ENCODE results near the gene NOL7.

The NOL7 gene

DNA sequence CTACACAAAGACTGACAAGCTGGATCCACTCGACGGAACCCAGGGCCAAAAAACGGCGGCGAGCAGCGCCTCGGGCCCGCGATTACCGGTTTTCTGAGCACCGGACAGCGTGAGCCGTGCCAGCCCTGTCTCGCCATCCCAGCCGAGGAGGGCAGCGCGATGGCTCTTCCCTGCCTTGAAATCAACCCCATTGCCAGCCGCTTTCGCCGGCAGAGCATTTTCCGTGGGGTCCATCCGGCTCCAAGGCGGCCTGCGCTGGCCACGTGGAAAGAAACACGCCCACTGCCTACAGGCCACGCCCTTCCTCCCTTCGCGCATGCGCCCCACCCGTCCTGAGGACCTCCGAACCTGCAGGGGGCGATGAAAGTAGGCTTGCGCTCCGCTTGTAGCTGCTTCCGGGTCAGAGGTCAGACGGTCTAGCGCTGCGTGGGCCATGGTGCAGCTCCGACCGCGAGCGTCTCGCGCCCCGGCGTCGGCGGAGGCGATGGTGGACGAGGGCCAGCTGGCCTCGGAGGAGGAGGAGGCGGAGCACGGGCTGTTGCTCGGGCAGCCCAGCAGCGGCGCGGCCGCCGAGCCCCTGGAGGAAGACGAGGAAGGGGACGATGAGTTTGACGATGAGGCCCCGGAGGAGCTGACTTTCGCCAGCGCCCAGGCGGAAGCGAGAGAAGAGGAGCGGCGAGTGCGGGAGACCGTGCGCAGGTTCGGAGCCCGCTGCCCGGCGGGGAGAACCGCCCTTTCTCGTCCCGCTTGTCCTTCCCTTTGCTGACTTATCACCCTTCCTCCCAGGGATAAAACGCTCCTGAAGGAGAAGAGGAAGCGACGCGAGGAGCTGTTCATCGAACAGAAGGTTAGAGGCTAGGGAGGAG is at the start of gene NOL7:
Gene NOL7, plus strand, starts transcription at position 410 of the 866 bp plus-strand sequence. Its CDS starts 24 bp downstream, at position 434.
- DNase-seq: peak; percentile 97

DNA sequence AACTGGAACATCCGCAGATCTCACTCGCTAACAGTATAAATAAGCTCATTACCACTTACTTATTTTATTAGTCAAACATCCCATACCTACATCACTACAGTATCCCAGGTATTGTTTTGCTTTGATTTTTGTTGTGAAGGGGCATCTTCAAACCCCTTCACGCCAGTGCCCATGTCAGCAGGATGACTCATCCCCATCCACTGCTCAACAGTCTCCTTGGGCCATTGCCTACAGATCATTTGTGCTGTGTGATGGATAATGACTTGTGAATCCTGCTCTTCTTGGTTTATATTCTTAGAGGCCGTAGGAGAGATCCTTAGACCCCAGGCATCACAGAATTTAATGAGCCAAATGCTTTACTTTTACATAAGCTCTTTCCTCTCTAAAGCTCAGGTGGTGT is 49.2 kb upstream of the NOL7 start:
- DNase-seq: no peak

GRCh38 chr6:13566500-13566899 is 48.6 kb upstream of the NOL7 start:
- no peak for DNase-seq

- DNase-seq: no peak
Measured at GRCh38 chr6:13568970-13569369, 46.2 kb upstream of the NOL7 start.

GRCh38 chr6:13572240-13572639 is 42.9 kb upstream of the NOL7 start:
- DNase-seq: no peak

- no peak for DNase-seq
Measured at GRCh38 chr6:13572951-13573654, 42.0 kb upstream of the NOL7 start.

DNA sequence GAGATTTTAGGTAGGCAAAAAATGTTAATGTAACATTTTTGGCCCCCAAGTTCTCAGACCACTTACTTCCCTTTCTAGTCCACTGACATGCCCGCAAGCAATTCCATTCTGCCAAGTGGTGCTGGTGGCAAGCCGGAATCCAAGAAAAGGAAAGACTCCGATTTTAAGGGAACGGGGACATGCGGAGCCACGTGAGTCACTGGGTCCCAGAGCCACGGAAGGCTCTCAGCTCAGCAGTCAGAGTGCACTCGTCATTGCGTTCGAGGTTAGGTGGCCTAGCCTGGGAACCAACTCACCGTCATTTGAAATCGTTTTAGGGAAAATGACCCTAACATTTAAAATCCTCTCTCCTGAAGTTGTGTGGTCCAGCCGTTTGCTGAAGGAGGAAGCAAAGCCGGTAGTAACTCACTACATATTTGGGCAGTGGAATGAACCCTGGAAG is 41.4 kb upstream of the NOL7 start:
- peak; percentile 26 for DNase-seq

DNA sequence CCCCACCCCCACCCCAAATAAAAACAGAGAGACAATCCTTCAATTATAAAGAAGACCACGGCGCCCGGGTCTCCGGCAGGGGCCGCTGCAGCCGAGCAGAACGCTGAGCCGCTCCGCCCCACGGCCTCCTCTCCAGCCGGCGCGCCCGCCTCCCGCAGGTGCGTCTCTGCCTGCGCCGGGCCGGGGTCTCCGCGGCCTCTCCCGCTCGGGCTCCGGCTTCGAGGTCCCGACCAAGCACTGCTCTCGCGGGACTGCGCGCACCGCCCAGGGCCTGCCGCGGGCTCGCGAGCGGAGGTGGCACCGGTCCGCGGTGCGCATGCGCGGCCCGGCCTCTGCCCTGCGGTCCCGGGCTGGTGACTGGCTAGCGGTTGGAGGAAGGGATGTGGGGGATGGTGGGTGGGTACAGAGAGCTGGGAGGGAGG is 41.0 kb upstream of the NOL7 start:
- peak; percentile 96 for DNase-seq

GRCh38 chr6:13574571-13575376 is 40.4 kb upstream of the NOL7 start, which contains the start of gene SIRT5:
TSS of gene SIRT5 (plus strand) at chr6:13574601. CDS start at chr6:13584111, 9,510 bp downstream.
- peak; percentile 77 for DNase-seq

GRCh38 chr6:13575377-13575775 is 39.8 kb upstream of the NOL7 start:
- no peak for DNase-seq

DNA sequence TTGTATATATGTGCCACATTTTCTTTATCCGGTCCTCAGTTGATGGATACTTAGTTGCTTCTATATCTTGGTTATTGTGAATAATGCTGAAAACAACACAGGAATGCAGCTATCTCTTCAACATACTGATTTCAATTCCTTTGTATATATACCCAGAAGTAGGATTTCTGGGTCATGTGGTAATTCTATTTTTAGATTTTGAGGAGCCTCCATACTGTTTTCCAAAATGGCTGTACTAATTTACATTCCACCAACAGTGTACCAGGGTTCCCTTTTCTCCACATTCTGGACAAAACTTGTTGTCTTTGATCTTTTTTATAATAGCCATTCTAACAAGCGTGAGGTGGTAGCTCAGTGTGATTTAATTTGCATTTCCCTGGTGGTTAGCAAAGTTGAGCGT is 39.1 kb upstream of the NOL7 start:
- no peak for DNase-seq

DNA sequence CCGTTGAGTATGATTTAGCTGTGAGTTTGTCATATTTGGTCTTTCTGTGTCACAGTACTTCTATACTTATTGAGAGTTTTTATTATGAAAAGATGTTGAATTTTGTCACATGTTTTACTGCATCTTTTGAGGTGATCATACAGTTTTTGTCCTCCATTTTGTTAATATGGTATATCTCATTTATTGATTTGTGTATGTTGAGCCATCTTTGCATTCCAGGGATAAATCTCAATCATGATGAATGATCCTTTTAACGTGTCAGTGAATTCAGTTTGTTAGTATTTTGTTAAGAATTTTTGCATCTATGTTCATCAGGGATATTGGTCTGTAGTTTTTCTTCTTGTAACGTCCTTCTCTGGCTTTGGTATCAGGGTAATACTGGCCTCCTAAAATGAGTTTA is 37.2 kb upstream of the NOL7 start:
- no peak for DNase-seq

- no peak for DNase-seq
Measured at GRCh38 chr6:13579911-13580310, 35.2 kb upstream of the NOL7 start.

- DNase-seq: no peak
Measured at GRCh38 chr6:13581700-13582229, 33.4 kb upstream of the NOL7 start.

DNA sequence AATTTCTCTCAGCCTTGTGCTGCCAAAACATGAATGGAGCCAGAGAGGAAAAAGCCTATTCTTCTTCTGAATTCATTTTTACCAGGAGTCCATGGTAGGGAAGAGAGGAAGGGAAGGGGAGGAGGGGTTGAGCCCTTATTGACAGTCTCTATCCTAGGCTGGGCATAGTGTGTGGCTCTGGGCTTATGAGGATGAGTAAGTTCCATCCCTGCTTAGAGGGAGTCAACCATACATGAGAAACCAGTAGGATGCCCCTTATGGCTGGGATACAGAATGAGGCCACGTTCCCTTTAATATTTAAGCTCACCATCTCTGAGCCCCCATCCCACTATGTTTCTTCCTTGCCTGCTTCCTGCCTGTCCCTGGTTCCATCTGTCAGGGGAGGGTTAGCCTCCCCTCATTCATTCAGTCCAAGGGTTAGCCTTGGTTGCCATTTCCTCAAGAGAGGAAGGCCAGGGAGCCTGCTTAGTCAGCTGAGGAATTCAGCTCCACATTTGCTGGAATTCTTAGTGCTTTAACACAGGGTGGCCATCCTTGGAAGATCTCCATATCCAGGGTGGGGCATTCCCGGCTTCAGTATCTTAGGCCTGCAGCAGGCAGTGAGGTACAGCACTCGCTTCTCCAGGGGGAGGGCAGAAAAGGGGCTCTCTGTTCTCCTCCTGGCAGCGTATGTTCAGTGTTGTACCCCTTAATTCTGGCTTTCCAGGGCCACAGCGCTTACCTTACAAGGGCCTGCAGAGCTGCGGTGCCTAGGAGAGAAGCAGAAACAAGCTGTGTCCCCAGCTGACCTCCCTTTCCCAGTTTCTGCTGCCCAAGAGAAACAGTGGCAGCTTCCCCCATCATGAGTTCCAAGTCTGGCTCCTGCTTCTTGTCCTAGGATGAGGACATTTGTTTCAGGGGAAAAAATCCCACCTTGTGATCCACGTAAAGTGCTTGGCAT is 28.3 kb upstream of the NOL7 start:
- DNase-seq: no peak

- no peak for DNase-seq
Measured at GRCh38 chr6:13589801-13590200, 25.3 kb upstream of the NOL7 start.

GRCh38 chr6:13590574-13591153 is 24.5 kb upstream of the NOL7 start:
- DNase-seq: no peak

DNA sequence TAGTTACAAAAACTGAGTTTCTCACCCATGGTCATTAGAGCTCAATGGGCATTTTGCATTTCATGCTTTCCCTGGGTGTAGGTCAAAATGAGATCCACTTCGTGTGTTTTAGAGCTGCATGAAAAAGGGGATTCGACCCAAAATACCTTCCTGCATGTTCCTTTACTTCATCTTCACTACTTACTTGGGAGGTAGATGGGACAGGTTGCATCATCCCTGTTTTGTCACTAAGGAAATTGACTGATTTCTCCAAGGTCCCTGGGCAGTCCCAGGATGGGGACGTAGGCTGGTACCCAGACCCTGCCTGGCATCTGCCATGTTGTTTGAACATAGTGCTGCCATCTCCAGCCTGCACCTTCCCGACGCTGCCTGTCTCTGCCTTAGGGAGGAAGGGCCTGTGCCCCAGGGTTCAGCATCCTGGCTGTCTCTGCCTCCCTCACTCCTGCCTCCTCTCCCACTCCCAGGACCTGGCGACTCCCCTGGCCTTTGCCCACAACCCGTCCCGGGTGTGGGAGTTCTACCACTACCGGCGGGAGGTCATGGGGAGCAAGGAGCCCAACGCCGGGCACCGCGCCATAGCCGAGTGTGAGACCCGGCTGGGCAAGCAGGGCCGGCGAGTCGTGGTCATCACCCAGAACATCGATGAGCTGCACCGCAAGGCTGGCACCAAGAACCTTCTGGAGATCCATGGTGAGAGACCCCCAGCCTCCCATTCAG is 23.8 kb upstream of the NOL7 start:
- DNase-seq: no peak

DNA sequence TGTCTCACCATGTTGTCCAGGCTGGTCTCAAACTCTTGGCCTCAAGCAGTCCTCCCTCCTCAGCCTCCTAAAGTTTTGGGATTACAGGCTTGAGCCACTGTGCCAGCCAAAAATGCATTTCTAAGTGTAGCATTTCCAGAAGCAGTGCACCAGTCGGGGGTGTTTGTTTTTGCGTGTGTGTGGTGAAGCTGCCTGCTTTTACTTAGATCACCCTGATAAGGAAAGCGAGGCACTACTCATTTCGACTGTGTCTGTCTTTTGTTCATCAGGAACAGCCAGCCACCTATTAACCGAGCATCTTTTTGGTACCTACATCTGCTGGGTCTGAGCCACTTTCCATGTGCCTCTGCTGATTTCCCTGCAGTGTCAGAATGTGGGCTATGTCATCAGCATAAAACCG is 22.0 kb upstream of the NOL7 start:
- no peak for DNase-seq

GRCh38 chr6:13593720-13594119 is 21.4 kb upstream of the NOL7 start:
- DNase-seq: no peak

- no peak for DNase-seq
Measured at GRCh38 chr6:13597073-13597472, 18.1 kb upstream of the NOL7 start.
